HG03565 (cell line): ENCODE data around the gene GRHPR.
A peak's percentile ranks its signal among the peaks of the same experiment; 100 is the strongest.
"Not testable (repeated sequence)": the region's sequence is repeated elsewhere in the genome, so short reads cannot be mapped to it uniquely, and the experiment has no call there.

ENCODE experiments used
- ATAC-seq: cut with Tn5 transposase; IDR thresholded peaks from one replicate; pipeline ENCODE4 v1.9.1; 2021; ENCODE audit warnings: mild to moderate bottlenecking, moderate library complexity; ENCODE audit not compliant: unreplicated experiment

The GRHPR gene

DNA sequence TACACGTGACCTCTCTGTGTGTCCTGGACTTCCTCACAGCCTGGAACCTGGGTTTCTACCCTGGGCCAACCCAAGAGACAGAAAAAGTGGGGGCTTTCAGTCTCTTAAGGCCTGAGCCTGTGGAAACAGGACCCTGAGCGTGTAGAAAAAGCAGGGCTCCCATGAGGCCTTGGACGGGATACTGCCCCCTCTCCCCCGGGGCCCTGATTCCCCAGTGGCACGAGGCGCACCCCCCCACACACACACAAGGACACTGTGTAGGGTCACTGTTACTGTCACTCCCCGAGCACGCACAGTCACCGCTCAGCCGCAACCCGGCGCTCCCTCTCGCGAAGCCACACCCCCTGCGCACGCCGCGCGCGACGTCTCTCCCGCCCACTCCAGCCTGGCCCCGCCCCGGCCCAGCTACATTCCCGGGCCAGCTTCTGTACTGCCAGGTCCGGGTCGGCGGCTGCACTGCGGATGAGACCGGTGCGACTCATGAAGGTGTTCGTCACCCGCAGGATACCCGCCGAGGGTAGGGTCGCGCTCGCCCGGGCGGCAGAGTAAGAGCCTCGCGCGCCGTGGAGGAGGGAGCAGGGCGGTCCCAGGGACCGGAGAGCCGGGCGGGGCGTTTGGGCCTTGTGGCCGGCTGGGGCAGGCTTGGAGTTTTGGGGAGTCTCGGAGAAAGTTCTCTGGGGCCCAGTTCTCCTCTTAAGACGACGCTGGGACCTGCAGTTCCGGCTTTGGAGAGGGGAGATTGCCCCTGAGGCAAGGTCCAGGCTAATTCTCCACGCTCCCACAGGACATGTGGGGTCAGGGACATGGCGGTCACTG, at the start of gene GRHPR:
Gene GRHPR, plus strand, starts transcription at position 408 of the 816 bp plus-strand sequence. Its CDS starts 55 bp downstream, at position 463.
- peak; percentile 79 for ATAC-seq

DNA sequence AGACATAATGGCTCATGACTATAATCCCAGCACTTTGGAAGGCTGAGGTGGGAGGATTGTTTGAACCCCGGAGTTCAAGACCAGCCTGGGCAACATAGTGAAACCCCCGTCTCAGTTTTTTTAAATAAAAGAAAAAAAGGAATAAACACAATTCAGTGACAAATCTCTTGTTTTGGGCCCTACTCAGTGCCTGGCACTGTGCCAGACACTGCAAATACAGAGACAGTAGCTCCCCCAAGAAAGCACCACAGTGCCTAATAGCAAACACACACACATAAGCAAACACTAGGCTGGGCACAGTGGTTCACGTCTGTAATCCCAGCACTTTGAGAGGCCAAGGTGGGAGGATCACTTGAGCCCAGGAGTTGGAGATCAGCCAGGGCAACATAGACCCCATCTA, 49.7 kb upstream of the GRHPR start:
- no peak for ATAC-seq

DNA sequence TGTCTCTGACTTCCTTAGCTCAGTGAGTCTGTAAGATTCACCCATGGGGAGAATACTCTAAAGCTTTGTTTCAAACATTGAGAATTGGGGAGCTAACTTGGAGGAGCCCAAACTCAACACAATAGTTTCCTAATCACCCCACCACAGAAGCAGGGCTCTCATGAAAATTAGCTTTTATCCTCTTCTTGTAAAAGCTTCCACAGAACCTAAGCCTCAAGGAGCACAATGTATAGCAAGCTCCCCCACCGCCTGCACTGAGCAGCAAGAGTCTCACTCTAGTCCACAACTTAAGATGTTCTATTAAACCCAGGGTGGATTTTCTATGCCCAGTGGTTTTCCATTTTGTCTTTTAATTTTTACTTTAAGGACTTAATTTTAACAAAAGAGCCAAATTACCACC, 48.9 kb upstream of the GRHPR start:
- ATAC-seq = no peak

DNA sequence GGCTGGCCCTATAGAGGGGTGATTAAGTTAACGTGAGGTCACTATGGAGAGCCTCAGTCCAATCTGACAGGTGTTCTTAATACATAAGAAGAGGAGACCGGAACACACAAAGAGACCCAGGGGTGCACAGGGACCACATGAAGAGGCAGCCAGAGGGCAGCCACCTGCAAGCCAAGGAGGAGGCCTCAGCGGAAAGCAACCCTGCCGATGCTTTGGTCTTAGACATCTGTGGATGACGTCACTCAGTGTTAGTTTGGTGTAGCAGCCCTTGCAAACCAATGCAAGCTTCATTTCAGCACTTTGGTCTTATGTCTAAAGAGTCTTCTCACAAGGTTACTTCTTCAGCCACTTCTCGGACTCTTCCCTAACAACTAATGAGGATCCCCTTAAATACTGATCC, 47.6 kb upstream of the GRHPR start:
- ATAC-seq = peak; percentile 31

DNA sequence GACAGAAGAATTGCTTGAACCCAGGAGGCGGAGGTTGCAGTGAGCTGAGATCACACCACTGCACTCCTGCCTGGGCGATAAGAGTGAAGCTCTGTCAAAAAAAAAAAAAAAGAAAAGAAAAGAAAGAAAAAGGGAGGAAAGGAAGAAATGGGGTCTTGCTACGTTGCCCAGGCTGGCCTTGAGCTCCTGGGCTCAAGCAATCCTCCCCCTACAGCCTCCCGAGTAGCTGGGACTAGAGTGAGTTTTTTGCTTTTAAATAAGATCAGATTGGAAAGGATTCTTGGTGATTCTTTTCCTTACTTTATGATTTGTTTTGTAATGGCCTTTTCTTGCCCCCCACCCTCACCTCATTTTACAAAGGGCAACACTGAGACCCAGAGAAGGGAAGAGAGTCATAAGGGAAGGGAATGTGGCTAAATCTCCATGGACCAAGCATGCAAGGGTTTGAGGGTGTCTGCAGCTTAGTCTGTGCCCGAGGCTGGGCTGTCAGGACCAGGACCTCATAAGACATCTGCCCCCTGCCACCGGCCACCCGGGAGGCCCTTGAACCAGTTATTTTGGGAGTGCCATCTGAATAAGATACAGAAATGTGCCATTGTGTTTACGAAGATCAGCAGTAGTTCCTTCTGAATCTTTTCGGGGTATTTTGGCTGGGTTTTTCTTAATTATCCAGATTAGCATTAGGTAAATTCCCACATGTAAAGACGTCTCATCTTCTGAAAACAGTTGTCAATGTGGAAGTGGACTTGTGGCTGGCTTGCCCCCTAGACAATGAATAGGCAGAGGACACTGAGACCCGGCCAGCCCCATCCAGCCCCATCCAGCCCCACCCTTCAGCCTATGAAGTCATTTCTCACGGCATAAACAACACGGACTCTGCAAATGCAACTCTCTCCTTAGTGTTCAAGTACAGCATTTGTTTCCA, 44.5 kb upstream of the GRHPR start:
- ATAC-seq = no peak

DNA sequence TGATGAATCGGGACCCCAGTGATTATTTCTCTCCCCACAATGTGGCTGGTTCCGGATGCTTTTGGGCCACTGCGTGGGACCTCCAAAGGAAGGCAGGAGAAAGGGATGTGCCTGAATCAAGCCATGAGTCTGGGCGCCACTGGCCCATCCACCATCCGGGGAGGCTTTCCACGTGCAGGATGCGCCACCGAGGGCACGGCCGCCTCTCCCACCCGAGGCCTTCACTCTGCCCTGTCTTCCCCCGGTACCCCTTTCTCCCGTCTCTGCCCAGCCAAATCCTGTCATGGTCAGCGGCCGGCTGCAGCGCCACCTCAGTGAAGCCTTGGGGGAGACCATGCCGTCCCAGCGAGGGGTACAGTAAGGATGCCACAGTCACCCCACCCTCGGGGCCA, 43.9 kb upstream of the GRHPR start:
- no peak for ATAC-seq

DNA sequence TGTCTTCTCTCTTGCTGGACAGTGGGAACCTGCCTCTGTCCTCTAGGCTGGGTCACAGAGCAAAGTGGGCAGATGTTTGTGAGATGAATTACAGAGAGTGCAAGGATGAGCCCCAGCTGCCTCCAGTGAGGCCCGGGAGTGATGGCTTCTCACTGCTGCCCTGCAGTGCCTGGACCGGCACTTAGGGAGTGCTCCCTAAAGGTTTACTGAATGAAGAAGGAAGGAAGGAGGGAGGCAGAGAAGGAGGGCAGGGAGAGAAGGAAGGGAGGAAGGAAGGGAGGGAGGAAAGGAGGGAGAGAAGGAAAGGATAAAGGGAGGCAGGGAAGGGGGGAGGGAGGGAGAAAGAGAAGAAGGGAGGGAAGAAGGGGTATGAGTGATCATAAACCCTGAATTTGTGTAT, 42.7 kb upstream of the GRHPR start:
- no peak for ATAC-seq

DNA sequence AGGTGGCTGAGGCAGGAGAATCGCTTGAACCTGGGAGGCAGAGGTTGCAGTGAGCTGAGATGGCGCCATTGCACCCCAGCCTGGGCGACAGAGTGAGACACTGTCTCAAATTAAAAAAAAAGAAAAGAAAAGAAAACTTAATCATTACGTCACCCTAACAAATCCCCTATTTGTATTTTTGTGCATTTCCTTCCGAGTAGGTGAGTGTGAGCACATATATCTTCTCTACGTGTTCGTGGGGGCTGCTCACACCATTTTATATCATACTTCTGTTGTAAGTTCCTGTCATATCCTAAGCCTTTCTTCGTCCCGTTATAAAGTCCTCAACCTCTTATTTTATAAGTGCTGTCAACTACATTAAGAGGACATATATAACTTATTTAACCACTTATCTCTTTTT, 41.9 kb upstream of the GRHPR start:
- ATAC-seq = no peak

DNA sequence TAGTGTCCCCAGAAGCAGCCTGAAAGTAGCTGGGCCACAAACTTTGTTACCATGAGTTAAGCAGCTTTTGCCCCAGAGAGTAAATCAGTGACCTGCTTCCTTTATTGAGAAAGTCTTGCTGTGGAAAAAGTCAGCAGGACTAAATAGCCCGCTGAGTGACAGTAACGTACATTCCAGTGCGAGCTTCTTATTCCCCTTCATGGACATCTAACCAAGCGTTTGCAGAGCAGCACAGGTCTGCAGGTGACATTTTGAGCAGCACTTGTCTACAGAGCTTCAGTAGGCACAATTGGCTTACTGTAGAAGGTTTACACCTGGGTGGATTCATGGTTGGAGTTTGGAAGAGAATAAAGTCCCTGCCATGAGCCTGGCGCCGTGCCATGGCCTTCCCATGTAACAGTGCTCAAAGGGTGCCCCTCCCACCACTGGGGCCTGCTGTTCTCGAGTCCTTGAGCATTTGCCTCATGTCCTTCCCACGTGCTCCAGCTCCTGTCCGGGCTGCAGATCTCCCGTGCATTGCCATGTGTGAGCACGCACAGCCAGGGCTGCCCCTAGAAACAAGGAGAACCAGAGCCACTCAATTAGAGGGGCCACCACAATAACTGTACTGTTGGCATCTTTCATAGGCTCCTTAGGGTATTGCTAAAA, 41.3 kb upstream of the GRHPR start:
- no peak for ATAC-seq

DNA sequence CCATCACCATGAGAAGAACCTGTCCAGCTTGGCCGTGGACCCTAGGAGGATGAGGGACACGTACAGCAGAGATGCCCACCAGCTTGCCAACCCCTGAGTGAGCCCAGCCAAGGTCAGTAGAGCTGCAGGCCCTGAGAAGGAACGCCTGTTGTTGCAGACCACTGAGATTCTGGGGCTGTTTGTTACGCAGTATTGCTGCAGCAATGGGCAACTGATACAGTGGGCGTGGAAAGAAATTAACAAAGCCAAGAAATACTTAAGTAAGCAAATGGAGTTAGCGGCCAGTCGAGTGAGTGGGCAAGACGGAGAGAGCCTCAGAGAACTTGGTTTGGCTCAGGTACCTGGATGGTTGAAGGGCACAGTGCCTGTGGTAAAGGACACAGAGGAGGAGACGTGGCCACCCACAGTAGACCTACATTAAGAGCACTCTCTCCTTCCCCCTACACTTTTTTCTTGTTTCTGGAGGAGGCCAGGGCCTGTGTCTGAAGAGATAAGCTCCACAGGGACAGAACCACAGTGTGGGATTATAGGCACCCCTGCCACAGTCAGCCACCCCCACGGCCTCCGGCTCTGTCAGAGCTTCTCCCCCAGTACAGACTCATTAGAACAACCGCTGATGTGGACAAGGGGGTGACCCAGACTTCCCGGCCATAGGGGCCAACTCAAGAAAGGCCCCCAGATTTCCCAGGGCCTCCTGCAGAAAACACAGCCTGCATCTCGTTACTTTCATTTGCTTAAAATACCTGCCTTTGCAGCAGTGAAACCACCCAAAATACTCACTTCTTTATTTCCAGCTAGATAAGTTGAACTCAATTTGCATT, 40.1 kb upstream of the GRHPR start:
- ATAC-seq = peak; percentile 39

DNA sequence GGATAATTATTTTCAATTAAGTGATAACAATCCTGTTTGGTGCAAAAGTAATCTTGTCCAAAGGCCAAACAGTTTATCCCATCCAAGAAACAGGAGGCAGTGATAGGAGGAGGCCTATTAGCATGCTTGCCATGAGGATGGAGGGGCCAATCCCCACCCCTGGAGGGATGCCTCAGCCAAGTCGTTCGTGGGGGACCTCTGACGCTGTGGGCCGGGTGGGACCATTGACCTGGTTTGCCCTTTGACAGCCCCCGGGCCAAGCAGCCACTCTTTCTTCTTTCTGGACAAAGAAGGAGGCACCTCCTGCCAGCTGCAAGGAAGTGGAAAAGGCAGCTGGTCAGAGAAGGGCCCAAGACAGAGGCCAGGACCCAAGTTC, 39.5 kb upstream of the GRHPR start:
- ATAC-seq = peak; percentile 16

DNA sequence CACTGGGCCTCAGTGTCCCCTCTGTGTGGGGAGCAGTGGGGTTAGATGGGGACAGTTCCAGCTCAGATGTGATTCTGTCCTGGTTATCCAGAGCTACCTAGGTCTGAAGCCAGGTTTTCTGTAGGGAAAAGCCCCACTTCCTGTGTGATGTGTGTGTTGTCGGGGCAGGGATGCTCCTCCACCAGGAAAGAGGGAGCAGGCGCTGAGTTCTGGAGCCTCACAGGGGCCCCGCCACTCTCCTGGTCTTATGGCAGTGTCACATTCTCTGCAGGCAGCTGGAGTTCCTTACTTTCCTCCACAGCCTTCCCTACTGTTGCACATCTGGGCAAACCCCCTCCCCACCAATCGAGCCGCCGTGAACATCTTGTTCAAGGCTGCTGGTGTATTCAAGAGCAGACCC, 39.1 kb upstream of the GRHPR start:
- ATAC-seq = no peak

DNA sequence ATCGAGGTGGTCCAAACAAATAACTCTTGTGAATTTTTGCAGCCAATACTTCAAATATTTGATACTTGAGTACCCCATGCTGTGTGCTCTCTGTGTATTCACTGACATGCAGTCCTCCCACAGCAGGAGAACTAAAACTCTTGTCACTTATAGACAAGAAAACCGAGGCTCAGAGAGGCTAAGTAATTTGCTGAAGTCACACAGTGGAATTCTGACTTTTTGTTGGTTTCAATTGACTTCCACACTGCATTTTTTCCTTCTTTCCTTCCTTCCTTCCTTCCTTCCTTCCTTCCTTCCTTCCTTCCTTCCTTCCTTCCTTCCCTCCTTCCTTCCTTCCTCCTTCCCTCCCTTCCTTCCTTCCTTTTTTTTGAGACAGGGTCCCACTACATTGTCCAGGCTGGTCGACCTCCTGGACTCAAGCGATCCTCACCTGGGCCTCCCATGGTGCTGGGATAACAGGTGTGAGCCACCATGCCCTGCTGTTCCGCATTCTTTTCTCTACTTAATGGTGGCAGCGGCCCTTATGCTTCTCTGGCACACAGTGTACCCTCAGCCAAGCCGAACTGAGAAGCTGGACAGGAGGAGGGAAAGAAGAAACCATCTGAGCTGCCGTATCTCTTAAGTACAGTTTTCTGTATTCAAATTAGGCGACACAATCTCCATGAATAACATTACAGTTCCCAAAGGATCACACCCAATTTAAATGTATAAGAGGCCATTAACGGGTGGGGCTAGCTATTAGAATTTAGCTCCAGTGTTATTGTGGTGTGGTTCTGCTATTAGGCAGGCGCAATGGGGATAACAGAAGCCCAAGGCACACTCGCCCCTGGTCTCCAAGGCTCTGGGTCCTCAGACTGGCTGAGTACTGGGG, 38.4 kb upstream of the GRHPR start:
- no peak for ATAC-seq

DNA sequence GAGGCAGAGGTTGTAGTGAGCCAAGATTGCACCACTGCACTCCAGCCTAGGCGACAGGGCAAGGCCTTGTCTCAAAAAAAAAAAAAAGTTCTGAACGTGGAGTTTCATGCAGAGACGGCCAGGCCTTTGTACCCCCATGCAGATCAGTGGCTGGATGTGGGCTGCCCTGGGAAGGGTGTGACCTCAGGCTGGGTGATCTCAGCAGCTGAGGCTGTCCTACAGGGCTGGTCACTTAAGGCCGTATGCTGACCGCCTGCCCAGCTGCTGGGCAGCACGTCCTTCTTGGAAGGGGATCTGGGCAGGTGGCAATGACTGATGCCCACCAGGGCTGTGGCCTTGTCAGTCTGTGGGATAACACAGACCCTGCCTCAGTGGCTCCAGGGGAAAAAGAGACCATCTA, 37.2 kb upstream of the GRHPR start:
- ATAC-seq = no peak

DNA sequence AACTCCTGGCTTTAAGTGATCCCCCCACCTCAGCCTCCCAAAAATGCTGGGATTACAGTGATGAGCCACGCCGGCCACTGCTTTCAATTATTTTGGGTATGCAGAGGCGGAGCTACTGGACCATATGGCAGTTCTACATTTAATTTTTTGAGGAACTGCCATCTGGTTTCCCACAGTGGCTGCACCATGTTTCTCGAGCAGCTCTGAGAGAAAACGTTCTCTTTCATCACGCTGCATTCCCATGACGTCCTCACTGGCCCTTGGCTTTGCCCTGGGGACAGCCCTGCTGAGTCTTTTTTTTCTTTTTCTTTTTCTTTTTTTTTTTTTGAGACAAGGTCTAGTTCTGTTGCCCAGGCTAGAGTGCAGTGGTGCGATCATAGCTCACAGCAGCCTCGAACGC, 35.5 kb upstream of the GRHPR start:
- no peak for ATAC-seq

DNA sequence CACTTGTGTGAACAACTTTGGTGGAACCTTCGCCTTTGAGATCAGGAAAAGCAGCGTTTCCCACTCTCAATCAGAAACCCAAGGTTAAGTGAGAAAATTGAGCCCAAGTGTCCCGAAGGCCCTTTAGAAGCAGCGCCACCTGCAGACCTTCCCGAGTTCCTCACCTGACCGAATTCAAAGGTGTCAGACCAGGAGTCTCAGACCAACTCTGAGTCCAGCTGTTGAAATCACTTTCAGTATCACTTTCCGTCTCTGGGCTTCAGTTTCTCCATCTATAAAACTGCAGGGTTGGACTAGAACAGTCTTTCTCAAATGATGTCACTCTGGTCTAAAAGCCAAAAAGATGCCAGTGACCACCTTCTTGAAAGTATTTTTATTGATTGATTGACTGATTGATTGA, 31.7 kb upstream of the GRHPR start:
- peak; percentile 89 for ATAC-seq

DNA sequence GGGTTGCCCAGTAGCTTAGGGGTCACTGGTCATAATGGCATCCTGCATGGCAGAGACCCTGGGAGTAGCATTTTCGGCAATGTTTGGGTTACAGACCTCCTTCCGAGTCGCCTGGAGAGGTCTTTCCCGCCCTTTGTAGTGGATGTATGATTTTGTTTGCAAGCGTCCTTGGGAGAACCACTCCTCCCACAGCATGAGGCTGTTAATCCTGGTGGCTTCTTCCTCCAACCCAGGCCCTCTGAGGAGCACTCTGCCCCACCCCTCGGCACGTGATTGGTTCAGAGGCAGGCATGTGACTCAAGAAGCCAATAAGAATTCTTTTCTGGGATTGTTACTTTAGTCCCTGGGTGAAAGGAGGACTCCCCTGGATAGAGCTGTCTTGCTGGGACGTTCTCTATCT, 30.2 kb upstream of the GRHPR start:
- no peak for ATAC-seq

DNA sequence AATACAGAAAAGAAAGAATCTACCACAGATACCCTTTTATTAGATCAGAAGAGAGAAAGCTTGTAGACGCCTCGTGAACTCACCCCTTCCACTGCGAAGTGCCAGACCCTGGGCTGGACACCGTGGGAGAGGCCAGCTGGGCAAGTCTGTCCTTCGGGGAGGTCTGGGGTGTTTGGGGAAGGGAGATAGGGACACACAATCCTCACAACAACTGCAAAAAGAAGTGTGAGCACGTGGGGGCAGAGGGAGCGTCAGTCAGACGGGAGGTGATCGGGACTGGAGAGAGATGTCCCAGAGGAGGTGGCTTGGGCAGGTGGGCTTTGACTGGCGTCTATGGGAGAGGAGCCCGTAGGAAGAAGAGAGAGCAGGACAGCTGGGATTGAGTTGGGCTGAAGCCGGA, 27.3 kb upstream of the GRHPR start:
- ATAC-seq = no peak

DNA sequence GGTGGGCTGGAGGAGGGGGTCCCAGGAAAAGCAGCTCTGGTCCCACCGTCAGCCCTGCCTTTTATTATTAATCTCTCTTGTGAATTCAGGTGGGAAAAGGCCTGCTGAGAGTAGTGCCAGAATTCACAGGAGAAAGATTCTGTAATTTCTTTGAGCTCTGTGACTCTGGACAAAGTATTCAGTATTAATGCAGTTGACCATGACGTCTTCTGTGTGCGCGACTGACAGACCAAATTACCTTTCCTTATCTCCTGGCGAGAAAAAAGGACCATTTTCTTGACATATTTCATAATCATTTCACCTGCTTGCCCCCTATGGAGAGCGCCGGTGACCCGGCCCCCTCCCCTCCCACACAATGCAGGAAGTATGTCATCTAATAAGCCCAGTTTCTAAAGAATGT, 26.8 kb upstream of the GRHPR start:
- ATAC-seq = no peak

DNA sequence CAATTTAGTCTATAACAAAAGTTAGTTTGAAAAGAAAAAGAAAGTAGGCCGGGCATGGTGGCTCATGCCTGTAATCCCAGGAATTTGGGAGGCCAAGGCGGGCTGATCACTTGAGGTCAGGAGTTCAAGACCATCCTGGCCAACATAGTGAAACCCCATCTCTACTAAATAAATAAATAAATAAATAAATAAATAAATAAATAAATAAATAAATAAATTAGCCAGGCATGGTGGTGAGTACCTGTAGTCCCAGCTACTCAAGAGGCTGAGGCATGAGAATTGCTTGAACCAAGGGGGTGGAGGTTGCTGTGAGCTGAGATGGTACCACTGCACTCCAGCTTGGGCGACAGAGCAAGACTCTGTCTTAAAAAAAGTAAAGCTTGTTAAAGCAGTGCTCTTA, 24.5 kb upstream of the GRHPR start:
- not testable (repeated sequence) for ATAC-seq
